Measurements from ENCODE around the gene GDI1.
A peak's percentile ranks its signal among the peaks of the same experiment; 100 is the strongest.
"Not testable (repeated sequence)": the region's sequence is repeated elsewhere in the genome, so short reads cannot be mapped to it uniquely, and the experiment has no call there.

Gene GDI1

DNA sequence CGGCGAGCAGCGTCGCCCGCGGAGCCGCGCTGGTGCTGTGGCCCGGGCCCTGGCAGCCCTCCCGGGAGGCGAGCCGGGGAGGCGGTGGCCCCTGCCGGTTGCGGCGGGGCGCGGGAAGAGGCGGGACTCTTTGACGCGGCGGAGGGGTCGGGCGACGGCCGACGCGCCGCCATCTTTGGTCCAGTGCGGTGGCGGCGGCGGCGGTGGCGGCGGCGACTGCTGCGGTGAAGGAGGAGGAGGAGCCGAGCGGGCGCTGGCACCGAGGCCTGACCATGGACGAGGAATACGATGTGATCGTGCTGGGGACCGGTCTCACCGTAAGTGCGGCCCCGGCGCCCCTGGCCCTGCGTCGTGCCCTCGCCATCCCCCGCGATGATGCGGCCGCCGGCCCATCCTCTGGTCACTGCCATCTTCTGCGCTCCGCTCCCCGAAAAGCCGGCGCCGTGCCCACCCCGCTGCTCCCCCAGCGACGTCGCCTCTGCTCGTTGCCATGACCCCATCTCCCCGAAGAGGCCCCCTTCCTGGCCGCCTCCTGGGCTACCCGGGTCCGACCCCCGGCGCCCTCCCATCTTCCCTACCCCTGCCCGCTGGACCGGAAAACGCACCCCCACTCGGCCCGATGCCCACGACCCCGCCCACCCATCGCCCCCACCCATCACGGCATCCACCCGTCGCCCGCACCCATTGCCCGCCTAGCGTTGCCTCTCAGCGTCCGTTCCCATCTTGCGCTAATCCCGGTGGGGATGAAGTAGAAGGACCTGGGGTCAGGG, at the start of gene GDI1:
TSS of gene GDI1 (plus strand) at position 172 of the 770 bp plus-strand sequence. CDS start at position 273, 101 bp downstream.
- H3K27ac ChIP-seq: peak within 1 kb of the TSS; percentile 83
- TF ChIP-seq, protein P1, sequence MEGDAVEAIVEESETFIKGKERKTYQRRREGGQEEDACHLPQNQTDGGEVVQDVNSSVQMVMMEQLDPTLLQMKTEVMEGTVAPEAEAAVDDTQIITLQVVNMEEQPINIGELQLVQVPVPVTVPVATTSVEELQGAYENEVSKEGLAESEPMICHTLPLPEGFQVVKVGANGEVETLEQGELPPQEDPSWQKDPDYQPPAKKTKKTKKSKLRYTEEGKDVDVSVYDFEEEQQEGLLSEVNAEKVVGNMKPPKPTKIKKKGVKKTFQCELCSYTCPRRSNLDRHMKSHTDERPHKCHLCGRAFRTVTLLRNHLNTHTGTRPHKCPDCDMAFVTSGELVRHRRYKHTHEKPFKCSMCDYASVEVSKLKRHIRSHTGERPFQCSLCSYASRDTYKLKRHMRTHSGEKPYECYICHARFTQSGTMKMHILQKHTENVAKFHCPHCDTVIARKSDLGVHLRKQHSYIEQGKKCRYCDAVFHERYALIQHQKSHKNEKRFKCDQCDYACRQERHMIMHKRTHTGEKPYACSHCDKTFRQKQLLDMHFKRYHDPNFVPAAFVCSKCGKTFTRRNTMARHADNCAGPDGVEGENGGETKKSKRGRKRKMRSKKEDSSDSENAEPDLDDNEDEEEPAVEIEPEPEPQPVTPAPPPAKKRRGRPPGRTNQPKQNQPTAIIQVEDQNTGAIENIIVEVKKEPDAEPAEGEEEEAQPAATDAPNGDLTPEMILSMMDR (conservative IDR thresholded peaks at IDR 0.05; ENCODE audit: low read depth): no peak
- POLR2A ChIA-PET (ENCODE audit: low non-redundant PET): no interaction called here
- DNase-seq (ENCODE audit: low spot score): no peak
- CTCF ChIA-PET: no interaction called here

DNA sequence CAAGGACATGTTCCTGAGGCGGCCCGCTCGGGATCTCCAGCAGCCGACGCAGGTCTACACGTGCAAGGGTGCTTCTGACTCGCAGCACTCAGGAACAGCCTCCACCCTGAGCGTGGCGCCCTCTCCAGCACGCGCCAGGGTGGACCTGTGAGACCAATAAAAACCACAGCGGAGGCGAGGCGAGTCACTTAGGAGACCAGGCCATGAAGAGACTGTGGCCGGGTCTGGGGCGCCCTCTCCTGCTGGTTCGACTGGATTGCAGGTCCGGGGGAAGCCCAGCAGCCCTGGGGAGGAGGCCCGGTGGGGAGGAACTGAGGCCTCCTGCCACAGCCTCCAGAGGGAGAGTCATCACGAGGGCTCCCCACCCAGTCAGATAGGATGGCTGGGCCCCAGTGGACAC, 48.9 kb upstream of the GDI1 start:
- POLR2A ChIA-PET (ENCODE audit: low non-redundant PET); DNase-seq (ENCODE audit: low spot score); H3K27ac ChIP-seq; CTCF ChIA-PET: not testable (repeated sequence)

DNA sequence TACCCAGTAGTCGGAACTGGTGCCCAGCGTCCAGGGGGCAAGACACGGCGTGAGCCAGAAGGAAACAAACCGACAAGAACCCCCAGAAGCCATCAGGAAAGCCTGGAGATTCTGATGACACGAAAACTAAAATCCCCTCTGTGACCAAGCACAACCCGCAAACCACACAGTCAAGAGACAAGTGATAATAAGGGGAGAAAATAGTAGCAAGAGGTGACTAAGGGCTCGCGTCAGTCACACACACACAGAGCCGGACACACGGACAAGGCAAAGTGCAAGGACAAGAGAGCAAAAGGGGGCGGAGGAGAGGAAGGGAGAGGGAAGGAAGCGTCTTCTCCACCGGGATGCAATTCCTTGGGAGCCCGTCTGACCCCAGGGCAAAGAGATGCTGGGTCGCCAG, 48.3 kb upstream of the GDI1 start:
- H3K27ac ChIP-seq; DNase-seq (ENCODE audit: low spot score); POLR2A ChIA-PET (ENCODE audit: low non-redundant PET); CTCF ChIA-PET: not testable (repeated sequence)

DNA sequence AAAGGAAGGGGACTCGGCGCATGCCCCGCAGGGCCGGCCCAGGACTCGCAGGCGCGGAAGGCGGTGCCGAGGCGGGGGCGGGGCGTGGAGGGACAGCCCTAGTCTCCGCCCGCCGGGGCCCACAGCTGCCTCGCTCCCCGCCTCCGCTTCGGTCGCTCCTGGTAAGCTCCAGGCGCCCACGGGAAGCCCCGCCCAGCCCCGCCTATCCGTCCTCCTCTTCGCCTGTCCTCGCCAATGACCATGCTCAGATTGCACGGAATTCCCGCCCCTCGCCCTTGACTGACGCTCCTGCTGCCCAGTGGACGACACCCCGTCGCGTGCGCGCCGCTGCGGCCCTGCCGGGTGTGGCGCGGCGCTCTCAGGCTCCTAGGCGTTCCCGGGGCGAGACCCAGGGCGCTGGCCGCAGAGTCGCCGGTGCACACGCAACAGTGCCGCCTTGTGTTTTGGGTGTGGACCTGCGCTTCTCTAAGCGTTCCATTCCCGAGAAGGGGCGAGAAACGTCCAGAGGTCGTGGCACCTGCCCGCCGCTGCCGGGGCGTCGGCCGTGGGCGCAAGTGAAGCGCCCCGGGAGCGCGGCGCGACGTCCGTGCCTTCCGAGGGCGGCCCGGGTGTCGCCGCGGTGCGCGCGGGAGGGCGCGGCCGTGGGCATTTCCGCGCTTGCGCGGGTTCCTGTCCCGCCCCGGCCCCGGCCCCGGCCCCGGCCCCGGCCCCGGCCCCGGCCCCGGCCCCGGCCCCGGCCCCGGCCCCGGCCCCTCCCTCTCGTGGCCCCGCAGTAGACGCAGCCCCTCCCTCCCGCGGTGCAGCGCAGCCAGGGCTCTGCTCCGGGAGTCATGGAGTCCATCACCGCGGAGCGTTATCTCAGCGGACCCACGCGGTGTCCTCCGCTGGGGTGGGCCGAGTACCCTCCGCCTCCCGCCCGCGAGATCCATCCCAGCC, 46.9 kb upstream of the GDI1 start:
- H3K27ac ChIP-seq: peak overlapping the region; percentile 67
- CTCF ChIA-PET; DNase-seq (ENCODE audit: low spot score); POLR2A ChIA-PET (ENCODE audit: low non-redundant PET): not testable (repeated sequence)

DNA sequence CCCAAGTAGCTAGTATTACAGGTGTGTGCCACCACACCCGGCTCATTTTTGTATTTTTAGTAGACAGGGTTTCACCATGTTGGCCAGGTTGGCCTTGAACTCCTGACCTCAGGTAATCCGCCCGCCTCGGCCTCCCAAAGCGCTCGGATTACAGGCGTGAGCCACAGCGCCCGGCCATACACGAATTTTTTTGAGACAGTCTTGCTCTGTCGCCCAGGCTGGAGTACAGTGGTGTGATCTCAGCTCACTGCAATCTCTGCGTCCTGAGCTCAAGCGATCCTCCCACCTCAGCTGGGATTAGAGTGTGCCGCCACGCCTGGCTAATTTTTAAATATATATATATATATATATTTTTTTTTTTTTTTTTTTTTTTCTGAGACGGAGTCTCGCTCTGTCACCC, 40.6 kb upstream of the GDI1 start:
- POLR2A ChIA-PET (ENCODE audit: low non-redundant PET): interaction anchor here (1.2 kb wide), 1 partner anchor 46 kb away, joined by 3 read pairs; no protein-coding TSS in a partner anchor
- CTCF ChIA-PET: interaction anchor here (1.2 kb wide), 1 partner anchor 22 kb away, joined by 5 read pairs; the partner anchor contains the start of gene FLNA
- H3K27ac ChIP-seq: peak overlapping the region; percentile 95
- DNase-seq (ENCODE audit: low spot score): not testable (repeated sequence)

DNA sequence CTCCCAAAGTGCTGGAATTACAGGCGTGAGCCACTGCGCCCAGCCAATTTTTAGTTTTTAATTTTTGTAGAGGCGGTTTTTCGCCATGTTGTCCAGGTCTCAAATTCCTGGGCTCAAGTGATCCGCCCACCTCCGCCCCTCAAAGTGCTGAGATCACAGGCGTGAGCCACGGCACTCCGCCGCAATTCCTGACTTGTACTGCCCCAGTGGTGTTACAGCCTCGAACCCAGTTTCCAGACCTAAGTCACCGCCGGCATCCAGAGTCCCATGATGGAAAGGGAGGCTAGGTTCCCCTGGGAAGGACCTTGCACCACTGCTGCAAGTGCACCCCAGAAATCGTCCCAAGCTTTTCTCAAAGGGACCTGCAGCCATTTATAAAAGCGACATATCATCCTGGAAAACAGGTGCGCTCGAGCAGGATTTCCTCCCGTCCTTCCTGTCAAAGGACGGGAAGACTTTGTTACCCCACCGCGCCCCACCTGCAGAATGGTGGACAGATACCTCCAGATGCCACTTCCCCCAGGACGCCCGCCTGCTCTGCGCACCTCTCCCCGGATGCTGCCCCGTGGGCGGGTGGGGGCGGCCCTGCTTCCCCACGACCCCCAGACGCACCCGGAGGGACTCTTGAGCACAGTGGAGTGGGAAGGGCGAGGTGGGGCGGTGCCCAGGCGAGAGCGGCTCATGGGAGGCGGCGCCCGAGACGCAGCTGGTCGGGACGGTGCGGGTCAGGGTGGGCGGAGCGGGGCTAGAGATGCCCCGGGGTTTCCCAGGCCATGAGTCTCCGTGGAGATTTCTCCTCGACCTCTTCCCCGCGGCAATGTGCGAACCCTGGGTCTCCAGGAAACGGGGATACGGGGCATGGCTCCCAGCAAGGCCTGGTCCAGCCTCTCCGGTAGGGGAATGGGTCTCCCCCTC, 39.7 kb upstream of the GDI1 start:
- no peak for DNase-seq (ENCODE audit: low spot score)
- POLR2A ChIA-PET (ENCODE audit: low non-redundant PET): interaction anchor here (1.1 to 1.2 kb wide), 2 partner anchors 34 to 45 kb away, joined by 3 to 4 read pairs; no protein-coding TSS in a partner anchor
- TF ChIP-seq, protein P1 (conservative IDR thresholded peaks at IDR 0.05; ENCODE audit: low read depth): no peak
- CTCF ChIA-PET: interaction anchor here (1.2 kb wide), 1 partner anchor 23 kb away, joined by 5 read pairs; the partner anchor contains the start of gene FLNA
- peak overlapping the region; percentile 95 for H3K27ac ChIP-seq

DNA sequence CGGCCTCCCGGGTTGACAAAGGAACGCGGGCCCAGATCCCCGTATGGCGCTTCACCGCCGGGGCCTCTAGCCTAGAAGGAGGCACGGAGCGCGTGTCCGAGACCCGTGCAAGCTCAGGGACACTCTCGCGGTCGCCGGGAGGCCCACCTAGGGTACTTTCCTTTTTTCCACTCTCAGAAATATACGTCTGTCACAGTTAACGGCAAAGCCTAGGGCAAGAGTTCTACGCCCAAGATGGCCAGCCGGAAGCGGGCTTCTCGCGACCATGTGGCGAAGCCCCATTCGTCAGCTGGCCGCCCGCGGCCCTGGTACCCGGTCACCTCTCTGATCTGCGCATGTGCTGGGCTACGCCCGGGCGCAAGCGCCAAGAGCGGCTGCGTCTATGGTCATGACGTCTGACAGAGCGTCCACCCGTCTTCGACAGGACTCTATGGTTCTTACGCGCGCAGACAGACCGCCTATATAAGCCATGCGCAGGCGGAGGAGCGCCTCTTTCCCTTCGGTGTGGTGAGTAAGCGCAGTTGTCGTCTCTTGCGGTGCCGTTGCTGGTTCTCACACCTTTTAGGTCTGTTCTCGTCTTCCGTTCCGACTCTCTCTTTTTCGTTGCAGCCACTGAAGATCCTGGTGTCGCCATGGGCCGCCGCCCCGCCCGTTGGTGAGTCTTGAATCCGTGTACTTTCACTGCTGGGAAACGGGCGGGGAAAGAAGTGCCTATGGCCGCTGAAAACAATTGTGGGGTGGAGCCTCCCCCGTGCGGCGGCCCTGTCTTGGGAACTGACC, 38.9 kb upstream of the GDI1 start, which contains the start of gene RPL10:
TSS of gene RPL10 (plus strand) at position 490 of the 780 bp plus-strand sequence. CDS start at position 633, 143 bp downstream.
- TF ChIP-seq, protein P1 (conservative IDR thresholded peaks at IDR 0.05; ENCODE audit: low read depth): no peak
- ChIA-PET POLR2A (ENCODE audit: low non-redundant PET) (interaction anchor here (1.1 kb wide), 1 partner anchor 33 kb away, joined by 4 read pairs; no protein-coding TSS in a partner anchor), CTCF (no interaction called here)
- H3K27ac ChIP-seq: peak within 1 kb of the TSS; percentile 95
- peak; percentile 96 for DNase-seq (ENCODE audit: low spot score)
